GM21367 (cell line): ENCODE measurements around the gene PTPRG.
"Not testable (repeated sequence)": the region's sequence is repeated elsewhere in the genome, so short reads cannot be mapped to it uniquely, and the experiment has no call there.

ENCODE experiments used
- ATAC-seq: cut with Tn5 transposase; IDR thresholded peaks from one replicate; pipeline ENCODE4 v1.9.1; 2021; ENCODE audit not compliant: unreplicated experiment

Gene PTPRG

GRCh38 chr3:61816304-61816703, 254.9 kb downstream of the PTPRG start:
- ATAC-seq, result not testable (repeated sequence)

DNA sequence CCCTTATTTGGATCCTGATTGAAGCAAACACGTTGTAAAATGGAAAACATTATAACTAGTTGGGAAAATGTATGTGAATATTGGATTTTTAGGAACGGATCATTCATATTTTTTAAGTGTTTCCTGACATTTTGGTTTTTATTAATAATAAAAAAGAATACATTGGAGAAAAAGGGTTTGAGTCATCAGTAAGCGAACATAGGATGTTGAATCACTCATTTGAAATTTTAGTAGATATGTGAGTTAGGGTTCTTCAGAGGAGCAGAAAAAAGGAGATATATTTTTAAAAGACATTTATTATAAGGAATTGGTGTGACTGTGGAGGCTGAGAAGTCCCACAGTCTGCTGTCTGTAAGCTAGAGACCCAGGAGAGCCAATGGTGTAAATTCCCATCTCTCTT, 258.5 kb downstream of the PTPRG start:
- no peak for ATAC-seq

DNA sequence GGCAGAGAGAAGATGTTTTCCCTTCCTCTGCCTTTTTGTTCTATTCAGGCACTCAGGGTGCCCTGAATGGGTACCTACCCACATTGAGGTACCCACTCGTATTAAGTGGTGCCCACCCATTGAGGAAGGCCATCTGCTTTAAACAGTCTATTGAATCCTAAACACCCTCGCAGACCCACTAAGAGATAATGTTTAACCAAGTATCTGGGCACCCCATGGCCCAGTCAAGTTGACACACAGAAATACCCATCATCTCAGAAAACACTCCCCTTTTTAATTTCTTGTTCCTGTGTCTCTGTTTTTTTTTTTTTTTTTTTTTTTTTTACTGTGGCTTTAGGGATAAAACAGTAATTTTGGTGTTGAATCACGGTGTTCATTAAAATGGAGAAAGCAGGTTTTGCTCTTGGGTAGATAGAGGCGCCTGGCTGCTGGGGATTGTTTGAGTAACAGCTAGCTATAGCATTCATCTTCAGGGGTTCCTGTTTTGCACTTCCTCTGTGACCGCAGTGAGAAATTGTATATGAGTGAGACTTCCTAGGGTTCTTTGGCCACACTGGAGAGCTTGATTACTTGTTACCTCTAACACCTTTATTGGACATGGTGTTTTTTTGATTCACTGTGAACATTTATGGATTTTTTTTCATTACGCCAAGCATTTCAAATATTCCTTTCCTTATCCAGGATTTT, 259.1 kb downstream of the PTPRG start:
- no peak for ATAC-seq

DNA sequence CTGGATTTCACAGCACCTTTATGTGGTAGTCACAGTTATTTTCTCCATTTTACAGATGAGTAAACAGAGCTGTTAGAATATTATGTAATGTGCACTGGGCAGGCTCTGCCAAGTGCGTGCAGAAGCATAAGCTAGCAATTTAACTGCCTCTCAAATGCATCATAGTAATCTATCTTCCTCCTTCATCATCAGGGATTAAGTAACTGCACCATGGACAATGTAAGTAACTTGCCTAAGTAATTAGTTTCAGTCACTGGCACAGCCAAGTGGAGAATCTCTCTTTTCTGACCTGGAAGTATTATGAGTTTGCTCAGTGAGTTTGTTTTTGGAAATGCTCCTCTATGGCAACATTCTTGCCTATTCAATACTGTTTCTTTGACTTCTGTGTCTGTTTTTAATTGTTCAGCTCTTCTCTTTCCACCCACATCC, 260.5 kb downstream of the PTPRG start:
- ATAC-seq, result no peak

- ATAC-seq, result no peak
Measured at GRCh38 chr3:61822588-61822987, 261.2 kb downstream of the PTPRG start.

DNA sequence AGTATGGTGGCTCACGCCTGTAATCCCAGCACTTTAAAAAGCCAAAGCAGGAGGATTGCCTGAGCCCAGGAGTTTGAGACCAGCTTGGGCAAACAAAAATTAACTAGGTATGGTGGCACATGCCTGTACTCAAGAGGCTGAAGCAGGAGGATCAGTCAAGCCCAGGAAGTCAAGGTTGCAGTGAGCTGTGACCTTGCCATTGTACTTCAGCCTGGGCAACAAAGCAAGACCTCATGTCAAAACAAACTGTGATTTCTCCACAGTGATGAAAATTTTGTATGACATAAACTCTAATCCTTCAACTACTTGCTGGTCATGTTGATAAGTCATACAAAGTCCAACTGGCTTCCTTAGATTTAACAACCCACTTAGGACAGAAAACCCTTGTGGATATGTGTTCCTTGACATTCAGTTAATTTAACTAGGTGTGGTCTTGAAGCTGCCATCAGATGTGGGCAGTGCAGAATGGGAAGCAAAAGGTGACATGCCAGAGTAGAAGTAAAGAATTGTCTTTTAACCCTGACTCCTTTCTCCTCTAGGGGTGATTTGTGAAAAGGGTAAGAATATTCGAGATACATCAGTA, 263.3 kb downstream of the PTPRG start:
- ATAC-seq, result no peak

- ATAC-seq, result no peak
Measured at GRCh38 chr3:61826161-61826560, 264.8 kb downstream of the PTPRG start.

- ATAC-seq, result no peak
Measured at GRCh38 chr3:61828184-61828874, 267.0 kb downstream of the PTPRG start.

- ATAC-seq, result no peak
Measured at GRCh38 chr3:61828880-61829721, 267.7 kb downstream of the PTPRG start.

GRCh38 chr3:61829722-61830350, 268.5 kb downstream of the PTPRG start:
- no peak for ATAC-seq

DNA sequence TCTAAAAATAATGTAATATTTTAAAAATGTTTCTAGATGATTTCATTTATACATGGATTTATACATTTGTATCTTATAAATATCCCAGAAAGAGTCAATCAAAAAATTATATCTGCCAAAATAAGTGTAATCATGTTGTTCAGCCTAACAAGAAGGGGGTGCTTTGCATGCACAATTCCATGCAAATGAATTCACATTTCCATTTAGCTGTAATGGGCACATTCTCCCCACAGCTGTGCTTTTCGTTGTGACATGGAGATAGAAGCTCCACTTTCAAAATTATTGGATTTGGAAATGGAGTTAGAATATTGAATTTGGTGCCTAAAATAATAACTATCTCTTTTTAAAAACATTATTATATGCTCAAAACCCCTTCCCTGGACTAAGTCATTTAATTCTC, 270.6 kb downstream of the PTPRG start:
- ATAC-seq, result no peak

DNA sequence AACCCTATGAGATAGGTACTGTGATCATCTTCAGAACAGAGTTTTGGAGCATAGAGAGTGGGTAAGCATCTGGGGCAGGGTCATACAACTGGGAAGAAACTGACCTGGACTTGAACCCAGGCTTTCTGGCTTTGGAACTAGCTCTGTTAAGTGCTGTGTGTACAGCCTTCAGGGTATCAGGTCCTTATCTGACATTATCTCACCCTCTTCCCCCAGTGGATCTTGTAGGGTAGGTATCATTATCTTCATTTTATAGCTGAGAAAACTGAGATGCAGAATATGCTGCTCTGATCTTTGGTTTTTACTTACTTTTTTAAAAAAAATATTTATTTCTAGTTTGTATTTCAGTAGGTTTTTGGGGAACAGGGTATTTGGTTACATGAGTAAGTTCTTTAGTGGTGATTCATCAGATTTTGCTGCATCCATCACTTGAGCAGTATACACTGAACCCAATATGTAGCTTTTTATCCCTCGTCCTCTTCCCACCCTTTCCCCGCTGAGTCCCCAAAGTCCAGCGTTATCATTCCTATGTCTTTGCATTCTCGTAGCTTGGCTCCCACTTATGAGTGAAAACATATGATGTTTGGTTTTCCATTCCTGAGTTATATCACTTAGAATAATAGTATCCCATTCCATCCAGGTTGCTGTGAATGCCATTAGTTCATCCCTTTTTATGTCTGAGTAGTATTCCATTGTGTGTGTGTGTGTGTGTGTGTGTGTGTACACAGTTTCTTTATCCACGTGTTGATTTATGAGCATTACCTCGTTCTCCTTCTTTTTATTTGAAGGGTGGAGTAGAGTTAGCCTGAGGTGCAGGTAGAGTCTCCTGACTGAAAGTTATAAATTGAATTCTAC, 271.2 kb downstream of the PTPRG start:
- no peak for ATAC-seq

DNA sequence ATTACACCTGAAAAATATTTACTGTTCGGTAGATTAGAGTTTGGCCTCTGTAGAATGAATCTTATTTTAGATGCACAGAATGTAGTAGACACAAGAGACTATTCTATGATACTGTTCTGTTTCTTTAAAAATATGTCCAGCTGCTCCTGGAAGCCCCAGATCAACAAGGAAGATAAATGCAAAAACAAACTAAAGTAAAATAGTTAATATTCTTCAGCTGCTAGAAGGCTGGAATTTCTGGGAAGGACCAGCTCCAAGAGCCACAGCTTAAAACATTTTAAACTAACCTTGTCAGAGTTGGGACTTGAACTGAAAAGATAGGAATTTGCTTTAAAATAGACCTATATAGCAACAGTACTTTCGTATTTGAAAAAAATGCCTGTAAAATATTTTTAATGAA, 277.9 kb downstream of the PTPRG start:
- ATAC-seq, result no peak

DNA sequence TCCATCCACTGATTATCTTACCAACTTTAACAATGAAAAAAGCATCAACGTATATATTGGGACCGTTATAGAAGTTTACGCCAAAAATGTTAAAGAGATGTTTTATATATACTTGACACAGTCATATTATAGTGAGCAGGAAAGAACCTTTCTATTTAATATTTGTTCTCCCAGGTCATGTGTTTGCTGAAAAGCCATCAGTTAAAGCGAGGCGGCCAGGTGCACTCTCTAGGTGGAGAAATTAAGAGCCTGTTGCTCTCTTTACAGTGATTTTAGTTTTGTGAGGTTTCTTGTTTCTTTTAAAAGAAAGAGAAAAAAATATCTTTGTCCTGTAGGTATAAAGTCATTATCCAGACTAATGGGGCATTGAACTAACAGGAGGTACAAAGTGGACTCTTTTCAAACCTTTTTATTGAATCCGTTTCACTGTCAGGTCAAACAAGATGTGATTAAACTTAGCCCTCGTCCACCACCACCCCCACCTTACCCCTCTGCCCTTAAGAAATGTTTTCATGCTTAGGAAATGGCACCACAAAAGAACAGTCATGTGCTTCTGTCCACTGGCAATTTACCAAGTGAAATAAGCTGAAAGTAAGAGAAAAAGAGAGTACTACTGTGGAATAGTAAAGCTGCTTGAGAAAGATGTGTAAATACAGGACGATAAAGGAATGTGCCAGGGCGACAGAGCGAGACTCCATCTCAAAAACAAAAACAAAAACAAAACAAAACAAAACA, 279.9 kb downstream of the PTPRG start:
- no peak for ATAC-seq

DNA sequence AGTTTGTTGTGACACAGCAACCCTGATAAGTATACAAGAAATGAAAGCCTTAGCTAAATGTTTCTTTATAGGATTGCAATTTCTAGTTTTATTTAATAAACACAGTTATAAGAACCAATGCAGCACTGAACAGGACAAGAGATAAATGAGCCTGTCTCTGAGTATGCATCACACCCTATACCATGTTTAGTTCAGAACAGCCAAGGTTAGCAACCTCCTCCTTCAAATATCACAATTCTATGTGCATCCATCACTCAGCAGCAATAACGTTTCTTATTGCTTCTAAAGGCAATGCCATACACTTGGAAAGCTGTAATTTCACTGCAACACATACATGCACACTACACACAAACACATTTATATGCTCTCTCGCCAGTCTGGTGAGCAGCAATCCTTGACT, 280.6 kb downstream of the PTPRG start:
- ATAC-seq, result no peak

DNA sequence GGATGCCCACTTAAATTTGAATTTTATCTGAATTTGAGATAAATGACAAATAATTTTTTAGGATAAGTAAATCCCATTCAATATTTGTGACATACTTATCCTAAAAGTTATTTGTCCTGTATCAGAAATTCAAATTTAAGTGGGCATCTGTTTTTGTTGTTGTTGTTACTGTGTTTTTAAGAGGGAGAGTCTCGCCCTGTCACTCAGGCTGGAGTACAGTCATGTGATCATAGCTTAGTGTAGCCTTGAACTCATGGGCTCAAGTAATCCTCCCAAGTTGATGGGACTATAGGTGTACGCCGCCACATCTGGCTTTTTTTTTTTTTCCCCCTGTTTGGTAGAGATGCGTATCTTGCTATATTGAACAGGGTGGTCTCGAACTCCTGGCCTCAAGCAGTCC, 283.0 kb downstream of the PTPRG start:
- no peak for ATAC-seq

GRCh38 chr3:61846488-61846887, 285.1 kb downstream of the PTPRG start:
- no peak for ATAC-seq

GRCh38 chr3:61847784-61848462, 286.6 kb downstream of the PTPRG start:
- no peak for ATAC-seq

DNA sequence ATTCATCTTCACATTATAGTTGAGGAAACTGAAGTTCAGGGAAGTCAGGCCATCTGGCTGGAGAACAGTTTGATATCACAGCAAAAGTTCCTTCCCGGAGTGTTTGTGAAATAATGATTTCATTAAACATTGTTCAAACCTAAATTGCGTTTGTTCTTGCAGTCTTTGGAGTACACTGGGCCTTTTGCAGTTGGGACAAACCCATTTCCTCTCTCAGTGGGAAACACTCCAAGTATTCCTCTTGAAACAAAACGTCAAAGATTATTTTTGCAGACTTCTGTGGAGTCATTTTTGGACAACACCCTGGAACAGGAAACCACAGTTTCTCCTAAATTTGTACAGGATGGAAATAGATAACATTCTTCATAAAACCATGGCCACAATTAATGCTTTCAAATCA, 287.5 kb downstream of the PTPRG start:
- no peak for ATAC-seq
